GM12892 (cell line): ENCODE data around the gene LHFPL2.

Experiments used
- DNase-seq: peaks from one replicate; pipeline ENCODE4 v3.0.0; 2011; ENCODE audit not compliant: insufficient read length
- FAIRE-seq: peaks from 2 replicates; lab custom pipeline; 2011; peaks lifted over from hg19 to GRCh38; lab: Jason Lieb, UNC
- POLR2A ChIP-seq: IDR thresholded peaks from 2 replicates; pipeline ENCODE4 v1.6.1; 2011; ENCODE audit warnings: low read depth, low read length, control low read depth
- POLR2AphosphoS5 ChIP-seq: IDR thresholded peaks from 2 replicates; pipeline ENCODE4 v1.6.1; 2011; ENCODE audit warnings: low read depth, low read length, control low read depth
- TAF1 ChIP-seq: IDR thresholded peaks from 2 replicates; pipeline ENCODE4 v1.6.1; 2011; ENCODE audit warnings: low read depth, mild to moderate bottlenecking, control low read depth, low read length, borderline replicate concordance

Gene LHFPL2

GRCh38 chr5:78523314-78524193 is 125.0 kb downstream of the LHFPL2 start:
- no peak for TF ChIP-seq POLR2AphosphoS5
- TF ChIP-seq TAF1 = no peak
- no peak for TF ChIP-seq POLR2A
- no peak for FAIRE-seq

GRCh38 chr5:78522476-78523260 is 125.9 kb downstream of the LHFPL2 start:
- FAIRE-seq = no peak
- TF ChIP-seq TAF1 (no peak), POLR2AphosphoS5 (no peak), POLR2A (no peak)

More at GRCh38 chr5:78523314-78524193, 125.0 kb downstream of the LHFPL2 start:
- DNase-seq = no peak

GRCh38 chr5:78521455-78521854 is 127.1 kb downstream of the LHFPL2 start:
- DNase-seq = no peak
- no peak for FAIRE-seq
- TF ChIP-seq TAF1 (no peak), POLR2A (no peak), POLR2AphosphoS5 (no peak)

More at GRCh38 chr5:78522476-78523260, 125.9 kb downstream of the LHFPL2 start:
- DNase-seq = no peak

- DNase-seq (no peak), FAIRE-seq (no peak)
- no peak for TF ChIP-seq TAF1
- TF ChIP-seq POLR2AphosphoS5 = no peak
- no peak for TF ChIP-seq POLR2A
Measured at GRCh38 chr5:78519198-78519941, 129.2 kb downstream of the LHFPL2 start.

GRCh38 chr5:78518365-78519197 is 130.0 kb downstream of the LHFPL2 start:
- TF ChIP-seq POLR2AphosphoS5 = no peak
- no peak for TF ChIP-seq TAF1
- no peak for TF ChIP-seq POLR2A
- DNase-seq = no peak
- no peak for FAIRE-seq

- no peak for FAIRE-seq
- no peak for TF ChIP-seq TAF1
- TF ChIP-seq POLR2AphosphoS5 = no peak
- TF ChIP-seq POLR2A = no peak
Measured at GRCh38 chr5:78515670-78516069, 132.9 kb downstream of the LHFPL2 start.

GRCh38 chr5:78514427-78515330 is 133.9 kb downstream of the LHFPL2 start:
- TF ChIP-seq POLR2AphosphoS5 = no peak
- TF ChIP-seq TAF1 = no peak
- no peak for DNase-seq
- FAIRE-seq = no peak

More at GRCh38 chr5:78515670-78516069, 132.9 kb downstream of the LHFPL2 start:
- DNase-seq = no peak

- FAIRE-seq (no peak), DNase-seq (no peak)
- TF ChIP-seq POLR2A = no peak
- TF ChIP-seq POLR2AphosphoS5 = no peak
- no peak for TF ChIP-seq TAF1
Measured at GRCh38 chr5:78513441-78513840, 135.1 kb downstream of the LHFPL2 start.

- FAIRE-seq (no peak), DNase-seq (no peak)
- no peak for TF ChIP-seq TAF1
- TF ChIP-seq POLR2AphosphoS5 = no peak
Measured at GRCh38 chr5:78512435-78512834, 136.1 kb downstream of the LHFPL2 start.
